Activated CD8-positive, alpha-beta memory T cell treated with anti-CD3 and anti-CD28 coated beads, Interleukin-2, amount 10 ng/mL, durations not matched to agents 7 days and 5 days (primary cell): ENCODE data around the gene CNDP1. TPM values are rescaled to one million over a fixed set of nuclear protein-coding genes. Genes with fewer than 3 reads are reported as not detected.

ENCODE experiments used
- ATAC-seq: fragments of 150-1000 bp; cut with Tn5 transposase; one replicate; pipeline ENCODE4 v1.10.0; 2021; ENCODE audit warnings: moderate library complexity
- CTCF ChIA-PET: fragments of 350-600 bp; sonication (Branson Sonifier 250); formaldehyde crosslinking; loops from one replicate; lab custom pipeline; 2021; ENCODE audit warnings: antibody characterized with exemption; lab: Charles Lee
- DNase-seq: peaks from one replicate; pipeline ENCODE4 v3.0.0-alpha.2; 2020
- H3K27ac Mint-ChIP-seq: one replicate; pipeline ENCODE4 v1.8.0; 2021; ENCODE audit warnings: mild to moderate bottlenecking, mixed read lengths
- H3K27me3 Mint-ChIP-seq: one replicate; pipeline ENCODE4 v1.8.0; 2021; ENCODE audit warnings: mixed read lengths
- H3K36me3 Mint-ChIP-seq: one replicate; pipeline ENCODE4 v1.8.0; 2021; ENCODE audit warnings: mild to moderate bottlenecking, mixed read lengths
- H3K4me1 Mint-ChIP-seq: one replicate; pipeline ENCODE4 v1.8.0; 2021; ENCODE audit warnings: mixed read lengths
- H3K4me3 Mint-ChIP-seq: one replicate; pipeline ENCODE4 v1.8.0; 2021; ENCODE audit warnings: mild to moderate bottlenecking, moderate library complexity, mixed read lengths
- H3K9me3 Mint-ChIP-seq: one replicate; pipeline ENCODE4 v1.8.0; 2022; ENCODE audit warnings: low read depth, mixed read lengths
- total RNA-seq, 2 experiments: library from RNA; stranded (reverse); gene quantifications; one replicate each; pipeline ENCODE4 v1.2.3, GENCODE V29; 2021

Gene CNDP1
- total RNA-seq, 2 experiments from 2014 or later = 0.28 TPM; not detected in 1

- H3K27ac Mint-ChIP-seq = no peak overlapping the region
Measured at GRCh38 chr18:74530584-74530862, 3.8 kb upstream of the CNDP1 start.

GRCh38 chr18:74531043-74531442 is 3.3 kb upstream of the CNDP1 start:
- Mint-ChIP-seq H3K27ac (no peak overlapping the region), H3K4me3 (no peak overlapping the region), H3K9me3 (no peaks in the 10 kb centered on the region), H3K4me1 (no peaks in the 10 kb centered on the region), H3K27me3 (peaks cover 18% of the 10 kb centered on the region), H3K36me3 (no peaks in the 10 kb centered on the region)
- DNase-seq = no peak
- CTCF ChIA-PET = interaction anchor here (1.2 kb wide), 1 partner anchor 21 kb away, joined by 6 read pairs; no protein-coding TSS in a partner anchor
- ATAC-seq = no peak

More at GRCh38 chr18:74530584-74530862, 3.8 kb upstream of the CNDP1 start:
- Mint-ChIP-seq H3K36me3 (no peaks in the 10 kb centered on the region), H3K27me3 (peaks cover 18% of the 10 kb centered on the region), H3K9me3 (no peaks in the 10 kb centered on the region), H3K4me3 (no peak overlapping the region), H3K4me1 (no peaks in the 10 kb centered on the region)
- CTCF ChIA-PET = interaction anchor here (1.2 kb wide), 1 partner anchor 21 kb away, joined by 6 read pairs; no protein-coding TSS in a partner anchor
- DNase-seq (no peak), ATAC-seq (no peak)

GRCh38 chr18:74532511-74533025 is 1.7 kb upstream of the CNDP1 start:
- no peaks in the 10 kb centered on the region for H3K9me3 Mint-ChIP-seq
- H3K27ac Mint-ChIP-seq = no peak overlapping the region
- no peak for DNase-seq
- H3K36me3 Mint-ChIP-seq = no peaks in the 10 kb centered on the region
- no peak for ATAC-seq
- H3K27me3 Mint-ChIP-seq = peaks cover 19% of the 10 kb centered on the region
- H3K4me1 Mint-ChIP-seq = no peaks in the 10 kb centered on the region
- CTCF ChIA-PET = no interaction called here
- H3K4me3 Mint-ChIP-seq = no peak overlapping the region

- Mint-ChIP-seq H3K4me1 (no peaks in the 10 kb centered on the region), H3K36me3 (no peaks in the 10 kb centered on the region), H3K27ac (no peak overlapping the region), H3K4me3 (no peak overlapping the region), H3K9me3 (no peaks in the 10 kb centered on the region), H3K27me3 (peaks cover 10% of the 10 kb centered on the region)
- no peak for ATAC-seq
- CTCF ChIA-PET = no interaction called here
- DNase-seq = no peak
Measured at GRCh38 chr18:74533666-74534065, 634 bp upstream of the CNDP1 start.

- H3K36me3 Mint-ChIP-seq = no peaks in the 10 kb centered on the region
- H3K27ac Mint-ChIP-seq = no peak overlapping the region
- no peak overlapping the region for H3K4me3 Mint-ChIP-seq
- H3K27me3 Mint-ChIP-seq = peaks cover 6% of the 10 kb centered on the region
- CTCF ChIA-PET = no interaction called here
- DNase-seq (no peak), ATAC-seq (no peak)
- H3K9me3 Mint-ChIP-seq = no peaks in the 10 kb centered on the region
- H3K4me1 Mint-ChIP-seq = no peaks in the 10 kb centered on the region
Measured at GRCh38 chr18:74534981-74535649, 815 bp downstream of the CNDP1 start.

- CTCF ChIA-PET = interaction anchor here (2.5 kb wide), 1 partner anchor 13 kb away, joined by 8 read pairs; no protein-coding TSS in a partner anchor
Measured at GRCh38 chr18:74539289-74539688, 5.0 kb downstream of the CNDP1 start.

GRCh38 chr18:74540652-74541421 is 6.5 kb downstream of the CNDP1 start:
- Mint-ChIP-seq H3K27me3 (peaks cover 6% of the 10 kb centered on the region), H3K36me3 (no peaks in the 10 kb centered on the region), H3K9me3 (no peaks in the 10 kb centered on the region), H3K27ac (no peak overlapping the region), H3K4me3 (no peak overlapping the region), H3K4me1 (peaks cover 8% of the 10 kb centered on the region)
- ATAC-seq (no peak), DNase-seq (no peak)
- CTCF ChIA-PET = interaction anchor here (2.5 kb wide), 2 partner anchors 11 kb away, joined by 8 to 9 read pairs; no protein-coding TSS in a partner anchor

More at GRCh38 chr18:74539289-74539688, 5.0 kb downstream of the CNDP1 start:
- peaks cover 8% of the 10 kb centered on the region for H3K4me1 Mint-ChIP-seq
- no peak for ATAC-seq
- H3K27ac Mint-ChIP-seq = no peak overlapping the region
- no peak overlapping the region for H3K4me3 Mint-ChIP-seq
- no peaks in the 10 kb centered on the region for H3K36me3 Mint-ChIP-seq
- H3K27me3 Mint-ChIP-seq = peaks cover 6% of the 10 kb centered on the region
- DNase-seq = no peak
- no peaks in the 10 kb centered on the region for H3K9me3 Mint-ChIP-seq

- CTCF ChIA-PET = interaction anchor here (2.5 kb wide), 1 partner anchor 10 kb away, joined by 9 read pairs; no protein-coding TSS in a partner anchor
- no peak overlapping the region for H3K27ac Mint-ChIP-seq
- H3K27me3 Mint-ChIP-seq = peaks cover 3% of the 10 kb centered on the region
- ATAC-seq = no peak
- no peaks in the 10 kb centered on the region for H3K36me3 Mint-ChIP-seq
- no peaks in the 10 kb centered on the region for H3K9me3 Mint-ChIP-seq
- H3K4me3 Mint-ChIP-seq = no peak overlapping the region
- no peak for DNase-seq
- H3K4me1 Mint-ChIP-seq = peaks cover 10% of the 10 kb centered on the region
Measured at GRCh38 chr18:74541703-74542555, 7.6 kb downstream of the CNDP1 start.

- Mint-ChIP-seq H3K4me3 (no peak overlapping the region), H3K27ac (no peak overlapping the region), H3K4me1 (peaks cover 12% of the 10 kb centered on the region), H3K9me3 (peaks cover 3% of the 10 kb centered on the region), H3K27me3 (no peaks in the 10 kb centered on the region), H3K36me3 (no peaks in the 10 kb centered on the region)
- ATAC-seq (no peak), DNase-seq (no peak)
- CTCF ChIA-PET = no interaction called here
Measured at GRCh38 chr18:74544898-74545297, 10.6 kb downstream of the CNDP1 start.

- CTCF ChIA-PET = no interaction called here
- ATAC-seq = no peak
- Mint-ChIP-seq H3K4me1 (peaks cover 7% of the 10 kb centered on the region), H3K27ac (no peak overlapping the region), H3K36me3 (no peaks in the 10 kb centered on the region), H3K9me3 (peaks cover 3% of the 10 kb centered on the region), H3K4me3 (no peak overlapping the region), H3K27me3 (no peaks in the 10 kb centered on the region)
- DNase-seq = no peak
Measured at GRCh38 chr18:74546007-74546406, 11.7 kb downstream of the CNDP1 start.

- no peak for DNase-seq
- Mint-ChIP-seq H3K27me3 (peaks cover 2% of the 10 kb centered on the region), H3K9me3 (peaks cover 3% of the 10 kb centered on the region), H3K27ac (no peak overlapping the region), H3K36me3 (peaks cover 1% of the 10 kb centered on the region), H3K4me1 (peaks cover 4% of the 10 kb centered on the region), H3K4me3 (no peak overlapping the region)
- ATAC-seq = no peak
- CTCF ChIA-PET = no interaction called here
Measured at GRCh38 chr18:74546751-74547530, 12.6 kb downstream of the CNDP1 start.

GRCh38 chr18:74547860-74548259 is 13.6 kb downstream of the CNDP1 start:
- peaks cover 3% of the 10 kb centered on the region for H3K9me3 Mint-ChIP-seq
- no peak overlapping the region for H3K4me3 Mint-ChIP-seq
- H3K27me3 Mint-ChIP-seq = peaks cover 2% of the 10 kb centered on the region
- CTCF ChIA-PET = no interaction called here
- no peak for ATAC-seq
- peaks cover 1% of the 10 kb centered on the region for H3K36me3 Mint-ChIP-seq
- no peak overlapping the region for H3K27ac Mint-ChIP-seq
- DNase-seq = no peak
- H3K4me1 Mint-ChIP-seq = peaks cover 4% of the 10 kb centered on the region
